Heart left ventricle (tissue), 16 donors: ENCODE data around the gene CHRM2. TPM values are rescaled to one million over a fixed set of nuclear protein-coding genes. Genes with fewer than 3 reads are reported as not detected.
A peak's percentile ranks its signal among the peaks of the same experiment; 100 is the strongest.

Source experiments
- ATAC-seq, 4 donors: fragments of 200-7000 bp; cut with Tn5 transposase; one replicate each; pipeline ENCODE4 v1.9.1; 2020 to 2022; ENCODE audit warnings: moderate library complexity in 4 of 4, mild to moderate bottlenecking in 3 of 4, moderate number of reproducible peaks in 1 of 4
- DNase-seq, 5 donors: peaks; one replicate each; pipeline ENCODE4 v3.0.0-alpha.2; 2020
- H3K27ac ChIP-seq, 12 donors: fragments of 200-600 bp; sonication (generic) in 4 of 12; one replicate each; pipeline versions ENCODE4 v1.5.0 to v1.8.0; 2016 to 2022; ENCODE audit warnings: mild to moderate bottlenecking in 2 of 12
- H3K27me3 ChIP-seq, 9 donors: fragments of 200-600 bp; sonication (generic) in 2 of 9; one replicate each; pipeline versions ENCODE4 v1.5.1 to v1.8.0; 2016 to 2022; ENCODE audit warnings: mild to moderate bottlenecking in 3 of 9
- H3K36me3 ChIP-seq, 9 donors: fragments of 200-600 bp; sonication (generic) in 2 of 9; one replicate each; pipeline versions ENCODE4 v1.5.0 to v1.8.0; 2018 to 2022; ENCODE audit warnings: mild to moderate bottlenecking in 2 of 9
- H3K4me1 ChIP-seq, 12 donors: fragments of 200-600 bp; sonication (generic) in 4 of 12; one replicate each; pipeline versions ENCODE4 v1.5.0 to v1.8.0; 2016 to 2022; ENCODE audit warnings: mild to moderate bottlenecking in 3 of 12
- H3K4me3 ChIP-seq, 12 donors: fragments of 200-600 bp; sonication (generic) in 4 of 12; one replicate each; pipeline versions ENCODE4 v1.5.0 to v1.8.0; 2017 to 2022; ENCODE audit warnings: mild to moderate bottlenecking in 9 of 12, moderate library complexity in 4 of 12
- H3K9me3 ChIP-seq, 12 donors: fragments of 200-600 bp; sonication (generic) in 4 of 12; one replicate each; pipeline versions ENCODE4 v1.5.0 to v1.8.0; 2016 to 2022; ENCODE audit warnings: mild to moderate bottlenecking in 1 of 12
- CTCF ChIP-seq, 12 donors: fragments of 200-600 bp; sonication (generic) in 4 of 12; IDR thresholded peaks; one replicate each; pipeline versions ENCODE4 v1.5.0 to v1.8.0; 2018 to 2022; ENCODE audit warnings: antibody characterized with exemption in 12 of 12, mild to moderate bottlenecking in 5 of 12
- POLR2A ChIP-seq, 2 donors: fragments of 450-650 bp; IDR thresholded peaks; one replicate each; pipeline ENCODE4 v1.6.1; 2017; ENCODE audit warnings: antibody characterized with exemption in 2 of 2, mild to moderate bottlenecking in 2 of 2, moderate library complexity in 2 of 2
- WGBS, 4 donors: extraction: QIAGEN DNeasy Blood & Tissue Kit in 2 of 4; methylation state at CpG; one replicate each; pipeline versions ENCODE4 v1.1.5 to v1.1.7; 2013 to 2018; 5-methylcytosine and 5-hydroxymethylcytosine counted together
- intact Hi-C, 10 donors: fragments of 100-400 bp; cut with DNase I; formaldehyde crosslinking; loops; one replicate each; pipeline versions ENCODE4 v1.11.1 to v1.14.2; 2022
- polyA plus RNA-seq, 2 donors: library from polyadenylated mRNA; stranded (reverse); fragments of 200-250 nt; gene quantifications; one replicate each; pipeline ENCODE4 v1.2.3, GENCODE V29; 2013
- total RNA-seq, 9 donors: library from RNA; depleted of rRNA in 2 of 9; stranded (reverse); fragments of >200 nt in 2 of 9; fragmentation: NEBNext Ultra II Directional in 3 of 9; extraction: Animal tissue kit (Norgen Biotek cat#: 25700) in 3 of 9; gene quantifications; one replicate each; pipeline versions ENCODE4 v1.1.0 to v1.2.4, GENCODE V29; 2016 to 2023
- donor health status: ischemic (EF 13 %, LVEDD 7.1; RV severe dilation, severe dysfunction).
- donor health status: healthy with polysubstance abuse.
- donor health status: DM: no; HTN: yes; CAD: no.
- donor health status: DM: no; HTN: no; CAD: no.
- donor health status: ischemic (EF 25% LVEDD 6.9; RV normal size, moderate dysfunction).
- donor health status: ischemic (EF 25% LVEDD 5.7; RV mildly dilated, moderate dysfunction).
- donor health status: healthy.
- donor health status: DM: yes; HTN: yes; CAD: no.
- donor health status: ischemic (EF 35%, LVEDD 5.7; RV mildly dilated, moderate dysfunction).
- donor health status: nonischemic (EF 11% LVEDD 7.7; RV severe dilation, severe dysfunction).
- donor health status: DM: yes; HTN: yes; CAD: no.
- donor health status: PGD.
- donor health status: ischemic (EF 29% LVEDD 5.4; RV normal size, mild dysfunction).
- donor health status: nonischemic (EF 23%, LVEDD 6.1; RV moderate dilation, normal function).

The CHRM2 gene
- total and polyA plus RNA-seq, 11 donors: 22.2 to 124 (median 51.2) TPM

GRCh38 chr7:136942994-136943393, 74.5 kb downstream of the CHRM2 start:
- H3K36me3 ChIP-seq: no peaks in the 10 kb centered on the region
- H3K4me3 ChIP-seq: no peak overlapping the region
- TF ChIP-seq POLR2A (IDR thresholded peaks at IDR 0.05) (no peak), CTCF (IDR thresholded peaks at IDR 0.05) (no peak)
- peaks cover 0 to 51% (median 7%) of the 10 kb centered on the region in 12 donors for H3K4me1 ChIP-seq
- H3K27ac ChIP-seq: peak overlapping the region in 10 of 12 donors; percentile 22 to 90 (median 72)
- no peaks in the 10 kb centered on the region for H3K27me3 ChIP-seq
- 29 to 43% (median 38%) methylated on average over 1 of the region's 1 CpG for WGBS, 4 donors
- DNase-seq: no peak
- peaks cover 0 to 2% (median 0%) of the 10 kb centered on the region in 12 donors for H3K9me3 ChIP-seq
- no peak for ATAC-seq
- intact Hi-C loops: no loop called here

- no peak for TF ChIP-seq POLR2A (IDR thresholded peaks at IDR 0.05)
- no peak overlapping the region for H3K27ac ChIP-seq
- H3K4me3 ChIP-seq: no peak overlapping the region
- ATAC-seq (no peak), DNase-seq (no peak)
- peaks cover 0 to 2% (median 0%) of the 10 kb centered on the region in 12 donors for H3K9me3 ChIP-seq
- H3K4me1 ChIP-seq: peaks cover 0 to 28% (median 2%) of the 10 kb centered on the region in 12 donors
- no peaks in the 10 kb centered on the region for H3K36me3 ChIP-seq
- H3K27me3 ChIP-seq: no peaks in the 10 kb centered on the region
- intact Hi-C loops: no loop called here
These were observed 78.9 kb downstream of the CHRM2 start for GRCh38 chr7:136947347-136947746.

- no peaks in the 10 kb centered on the region for H3K27me3 ChIP-seq
- WGBS, 4 donors: 80 to 89% (median 85%) methylated on average over 3 of the region's 3 CpGs
- H3K4me1 ChIP-seq: peaks cover 0 to 14% (median 0%) of the 10 kb centered on the region in 12 donors
- intact Hi-C loops: loop anchor here in 3 of 10 donors (5.0 to 10.0 kb wide), 3 partner anchors 42 to 134 kb away; no protein-coding TSS in a partner anchor
- no peak for ATAC-seq
- peaks cover 0 to 7% (median 0%) of the 10 kb centered on the region in 12 donors for H3K9me3 ChIP-seq
- H3K36me3 ChIP-seq: peaks cover 0 to 5% (median 0%) of the 10 kb centered on the region in 9 donors
- DNase-seq: no peak
- H3K27ac ChIP-seq: peak overlapping the region in 1 of 12 donors; percentile 34
- TF ChIP-seq POLR2A (IDR thresholded peaks at IDR 0.05): no peak
- no peak for TF ChIP-seq CTCF (IDR thresholded peaks at IDR 0.05)
- H3K4me3 ChIP-seq: no peak overlapping the region
These were observed 81.9 kb downstream of the CHRM2 start for GRCh38 chr7:136950331-136950730.

GRCh38 chr7:136953386-136953785, 84.9 kb downstream of the CHRM2 start:
- peaks cover 0 to 5% (median 0%) of the 10 kb centered on the region in 9 donors for H3K36me3 ChIP-seq
- ATAC-seq (no peak), DNase-seq (no peak)
- peaks cover 0 to 5% (median 0%) of the 10 kb centered on the region in 12 donors for H3K9me3 ChIP-seq
- intact Hi-C loops: loop anchor here in 3 of 10 donors (5.0 to 10.0 kb wide), 3 partner anchors 39 to 131 kb away; no protein-coding TSS in a partner anchor
- H3K27me3 ChIP-seq: no peaks in the 10 kb centered on the region
- peak overlapping the region in 1 of 12 donors; percentile 29 for H3K27ac ChIP-seq
- TF ChIP-seq POLR2A (IDR thresholded peaks at IDR 0.05) (no peak), CTCF (IDR thresholded peaks at IDR 0.05) (no peak)
- WGBS, 4 donors: 75 to 81% (median 77%) methylated on average over 3 of the region's 3 CpGs
- no peak overlapping the region for H3K4me3 ChIP-seq
- H3K4me1 ChIP-seq: peaks cover 0 to 20% (median 5%) of the 10 kb centered on the region in 12 donors
